HuH-7 (cell line): ENCODE measurements around the gene GLI3.

Source experiments
- DNase-seq: peaks from one replicate; pipeline ENCODE4 v3.0.0; 2011; ENCODE audit warnings: low spot score

GLI3 gene

DNA sequence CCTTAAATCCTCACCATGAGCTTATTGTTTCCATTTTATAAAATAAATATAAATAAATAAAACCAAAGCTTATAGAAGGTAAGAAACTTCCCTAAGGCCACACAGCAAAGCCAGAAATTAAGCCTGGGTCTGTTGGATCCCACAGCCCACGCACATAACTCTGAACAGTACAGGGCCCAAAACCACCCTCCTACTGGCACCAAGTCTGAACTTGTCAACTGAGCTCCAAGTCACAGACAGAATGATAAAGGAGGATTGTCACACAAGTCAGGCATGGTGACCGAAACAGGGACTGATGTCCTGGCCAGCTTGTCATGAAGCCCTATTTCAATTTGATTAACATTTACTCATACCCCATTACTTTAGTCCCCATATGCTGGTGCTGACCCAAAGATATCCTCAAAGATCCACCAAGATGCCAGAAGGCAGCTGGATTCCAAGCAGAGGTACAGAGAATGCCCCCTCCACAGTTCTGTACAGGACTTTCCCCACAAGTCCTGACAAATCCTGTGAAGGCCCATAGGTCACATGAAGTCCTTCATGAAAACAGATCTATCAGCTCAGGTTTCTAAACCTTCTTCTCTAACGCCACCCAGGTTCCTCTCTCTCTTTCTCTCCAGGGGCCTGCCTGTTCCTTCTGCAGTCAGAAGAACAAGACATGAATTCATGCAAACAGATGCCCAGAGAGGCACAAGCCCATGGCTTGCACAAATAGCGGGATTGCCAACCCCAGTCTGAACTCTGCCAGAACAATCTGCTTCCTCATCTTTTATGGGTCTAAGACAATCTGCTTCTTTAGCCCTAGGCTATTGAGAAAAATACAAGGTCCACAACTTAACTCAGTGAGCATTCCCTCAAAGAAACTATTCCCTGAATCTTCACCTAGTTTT is 60.9 kb downstream of the GLI3 start:
- no peak for DNase-seq

DNA sequence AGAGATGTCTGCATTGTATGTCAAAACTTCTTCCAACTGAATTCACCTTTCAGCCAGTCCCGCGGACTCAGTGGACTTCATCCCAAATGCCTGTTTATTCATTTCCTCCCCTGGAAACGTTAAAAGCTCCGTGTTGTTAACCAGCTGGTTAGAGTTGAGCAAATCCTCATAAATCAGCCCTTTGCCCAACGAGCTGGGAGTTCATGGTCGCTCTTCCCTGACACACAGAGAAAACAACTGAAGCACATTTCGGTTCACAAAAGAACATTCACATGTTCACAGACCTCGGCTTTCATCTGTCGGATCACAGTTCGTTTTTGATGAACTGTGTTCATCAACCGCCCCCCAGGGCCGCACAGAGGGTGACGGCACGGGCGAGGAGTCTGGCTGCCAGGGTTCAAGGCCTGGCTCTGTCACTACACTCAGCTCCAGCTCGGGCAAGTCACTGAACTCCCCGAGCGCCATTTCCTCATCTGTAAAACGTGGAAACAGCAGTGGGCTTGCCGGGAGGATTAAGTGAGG is 62.6 kb downstream of the GLI3 start:
- DNase-seq = no peak

DNA sequence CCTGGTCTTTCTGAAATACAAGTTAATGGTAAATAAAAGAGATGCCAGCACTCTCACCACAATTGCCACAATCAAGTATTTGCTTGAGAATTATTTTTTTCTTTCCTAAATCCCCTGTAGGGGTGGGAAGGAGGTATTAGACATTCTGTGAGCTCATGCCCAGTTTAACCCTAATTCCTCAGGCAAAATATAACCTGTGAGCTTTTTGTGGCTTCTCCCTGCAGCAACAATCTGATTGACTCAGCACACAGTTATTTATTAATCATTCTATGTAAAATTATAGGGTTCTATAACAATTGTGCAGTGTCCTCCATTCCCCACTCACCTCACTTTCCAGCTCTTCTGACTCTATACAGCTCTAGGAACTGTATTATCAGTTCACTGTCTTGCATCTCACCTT is 66.3 kb downstream of the GLI3 start:
- DNase-seq = no peak

DNA sequence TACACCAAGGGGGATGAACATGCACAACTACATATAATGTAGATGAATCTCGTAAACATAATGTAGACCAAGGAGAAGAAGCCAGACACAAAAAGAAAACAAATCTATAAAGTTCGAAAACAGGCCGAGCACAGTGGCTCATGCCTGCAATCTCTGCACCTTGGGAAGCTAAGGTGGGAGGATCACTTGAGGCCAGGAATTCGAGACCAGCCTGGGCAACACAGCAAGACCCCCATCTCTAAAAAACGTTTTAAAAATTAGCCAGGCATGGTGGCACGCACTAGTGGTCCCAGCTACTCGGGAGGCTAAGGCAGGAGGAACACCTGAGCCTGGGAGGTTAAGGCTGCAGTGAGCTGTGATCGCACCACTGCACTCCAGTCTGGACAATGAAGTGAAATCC is 68.5 kb downstream of the GLI3 start:
- no peak for DNase-seq

DNA sequence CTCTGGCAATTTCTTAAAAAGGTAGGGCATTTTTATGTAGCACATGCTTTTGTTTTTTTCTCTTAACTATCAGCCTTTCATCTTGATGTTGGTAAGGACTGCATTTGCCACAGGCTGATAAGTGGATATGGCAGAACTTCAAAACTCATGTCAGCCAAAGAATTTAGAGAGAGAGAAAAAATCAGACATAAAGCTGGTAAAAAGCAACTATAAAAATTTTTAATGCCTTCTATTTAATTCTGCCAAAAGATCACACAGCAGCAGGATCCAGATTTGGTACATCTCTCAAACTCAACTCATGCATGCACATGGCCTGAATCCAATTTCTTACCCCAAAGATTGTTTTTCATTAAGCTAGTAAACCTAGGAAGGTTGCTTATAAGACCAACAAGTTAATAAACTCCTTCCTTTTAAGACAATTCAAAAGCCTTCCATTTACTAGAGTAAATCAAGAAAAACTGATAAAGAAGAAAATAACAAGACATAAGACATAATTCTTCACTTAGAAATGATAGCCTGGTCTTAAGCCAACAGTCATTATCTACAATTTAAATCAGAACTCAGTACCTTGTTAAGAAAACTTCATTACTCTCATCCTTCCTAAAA is 69.3 kb downstream of the GLI3 start:
- DNase-seq = no peak

DNA sequence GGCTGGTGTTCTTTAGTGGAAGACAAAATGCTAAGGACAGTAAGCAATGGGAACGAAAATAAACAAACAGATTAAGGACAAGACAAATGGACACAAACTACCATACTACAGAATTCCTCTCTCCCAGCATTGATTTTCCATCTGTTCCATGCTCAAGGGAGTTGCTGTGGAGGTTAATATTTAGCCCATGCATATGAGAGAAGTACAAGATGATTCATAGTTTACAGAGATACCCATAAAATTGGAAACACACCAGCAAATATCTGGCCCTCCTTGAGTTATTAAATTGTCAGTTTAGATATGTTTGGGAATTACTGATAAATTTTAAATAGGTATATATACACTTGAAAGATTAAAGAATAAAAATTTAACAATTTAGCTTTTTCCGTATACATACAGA is 69.8 kb downstream of the GLI3 start:
- DNase-seq = no peak

DNA sequence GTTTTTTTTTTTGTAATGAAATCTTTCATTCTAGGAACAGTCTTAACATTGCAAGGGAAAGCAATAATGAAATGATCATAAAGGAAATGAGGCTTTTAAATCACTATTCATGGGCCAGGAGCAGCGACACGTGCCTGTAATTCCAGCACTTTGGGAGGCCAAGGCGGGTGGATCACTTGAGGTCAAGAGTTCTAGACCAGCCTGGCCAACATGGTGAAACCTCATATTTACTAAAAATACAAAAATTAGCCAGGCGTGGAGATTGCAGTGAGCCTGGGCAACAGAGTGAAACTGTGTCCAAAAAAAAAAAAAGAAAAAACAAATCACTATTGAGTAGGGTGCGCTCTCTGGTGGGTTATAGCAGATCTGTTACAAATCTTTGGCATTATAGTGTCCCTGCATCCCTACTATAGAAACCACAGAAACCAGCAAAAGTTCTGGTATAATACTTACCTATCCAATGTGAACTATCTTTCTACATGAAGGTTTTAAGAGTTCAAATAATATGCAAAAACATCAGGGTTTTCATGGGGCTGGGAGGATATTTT is 72.1 kb downstream of the GLI3 start:
- DNase-seq = no peak

DNA sequence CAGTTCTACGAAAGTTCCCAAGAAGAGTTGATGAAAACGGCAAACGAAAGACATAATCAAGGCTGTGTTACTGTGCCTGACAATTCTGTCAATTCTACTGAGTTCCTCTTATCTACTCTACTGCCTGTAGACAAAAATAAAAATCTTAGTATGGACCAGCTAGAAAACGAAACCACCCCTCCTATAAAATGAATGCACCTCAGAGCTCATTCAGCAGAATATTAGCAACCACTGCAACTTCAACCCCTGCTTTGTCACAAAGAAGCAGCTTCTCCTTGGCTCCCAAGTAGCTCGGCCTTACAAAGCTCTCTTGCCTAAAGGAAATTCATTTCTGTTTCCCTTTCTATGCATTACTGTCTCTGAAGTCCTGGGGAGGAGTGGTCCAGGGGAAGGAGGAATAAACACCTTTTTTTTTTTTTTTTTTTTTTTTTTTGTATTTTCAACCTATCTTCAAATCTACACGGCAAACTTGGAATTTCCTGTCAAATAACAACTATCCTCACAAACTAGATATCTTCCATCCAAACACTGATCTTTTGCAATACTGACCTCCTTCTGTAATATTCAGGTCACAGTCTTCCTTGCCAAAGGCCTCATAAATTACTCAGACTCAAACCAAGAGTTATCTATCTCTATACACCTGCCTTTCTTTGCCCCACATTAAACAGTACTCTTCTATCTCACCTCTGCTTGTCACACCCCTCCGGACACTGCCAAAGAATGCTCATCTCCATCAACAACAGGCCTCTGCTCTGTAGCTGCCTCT is 74.3 kb downstream of the GLI3 start:
- DNase-seq = no peak

DNA sequence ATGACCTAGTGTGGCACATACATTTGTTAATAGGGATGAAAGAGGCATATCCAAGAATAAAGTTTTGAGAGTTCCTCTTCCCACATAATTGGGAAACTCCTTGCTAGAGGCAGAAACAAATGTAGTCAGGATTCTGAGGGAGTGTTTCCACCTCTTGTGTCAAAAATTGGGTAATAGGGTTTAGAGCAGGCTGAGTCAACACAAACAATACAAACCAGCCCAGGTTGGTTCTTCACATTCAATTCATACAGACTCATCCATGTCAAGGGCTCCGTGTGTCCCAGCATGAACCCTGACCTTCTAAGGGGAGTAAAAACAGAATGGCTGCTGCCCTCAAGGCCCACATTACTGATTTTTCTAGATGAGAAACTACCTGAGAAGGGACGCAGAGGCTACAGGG is 75.3 kb downstream of the GLI3 start:
- DNase-seq = no peak

DNA sequence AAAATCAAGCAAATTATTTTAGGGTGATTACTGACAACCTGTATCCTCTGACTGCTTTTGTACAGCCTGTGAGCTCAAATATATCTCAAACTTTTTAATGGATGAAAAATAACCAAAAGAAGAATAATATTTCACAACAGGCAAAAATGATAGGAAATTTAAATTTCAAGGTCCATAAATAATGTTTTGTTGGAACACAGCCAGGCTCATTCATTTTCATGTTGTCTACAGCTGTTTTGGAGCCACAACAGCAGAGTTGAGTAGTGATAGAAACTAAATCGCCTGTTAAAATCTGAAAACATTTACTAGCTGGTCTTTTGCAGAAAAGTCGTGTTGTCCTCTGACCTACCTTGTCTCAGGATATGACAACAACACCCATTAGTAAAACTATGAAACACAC is 75.9 kb downstream of the GLI3 start:
- no peak for DNase-seq

DNA sequence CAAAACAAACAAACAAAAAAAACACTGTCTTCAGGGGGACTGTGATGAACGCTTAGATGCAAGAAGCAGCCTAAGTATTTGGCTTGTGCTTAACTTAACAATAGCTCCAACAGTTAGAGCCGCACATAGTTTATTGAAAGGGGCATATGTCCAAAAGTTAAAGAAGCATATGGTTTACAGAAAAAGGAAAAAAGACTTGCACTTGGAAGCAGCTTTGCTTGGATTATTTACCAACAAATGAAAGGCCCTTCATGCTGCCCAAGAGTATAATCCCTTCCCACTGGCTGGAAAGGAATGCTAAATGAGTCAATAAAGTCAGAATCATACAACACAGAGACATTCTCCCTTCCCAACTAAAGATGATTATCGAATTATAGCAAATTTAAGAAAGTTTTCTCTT is 77.9 kb downstream of the GLI3 start:
- no peak for DNase-seq

DNA sequence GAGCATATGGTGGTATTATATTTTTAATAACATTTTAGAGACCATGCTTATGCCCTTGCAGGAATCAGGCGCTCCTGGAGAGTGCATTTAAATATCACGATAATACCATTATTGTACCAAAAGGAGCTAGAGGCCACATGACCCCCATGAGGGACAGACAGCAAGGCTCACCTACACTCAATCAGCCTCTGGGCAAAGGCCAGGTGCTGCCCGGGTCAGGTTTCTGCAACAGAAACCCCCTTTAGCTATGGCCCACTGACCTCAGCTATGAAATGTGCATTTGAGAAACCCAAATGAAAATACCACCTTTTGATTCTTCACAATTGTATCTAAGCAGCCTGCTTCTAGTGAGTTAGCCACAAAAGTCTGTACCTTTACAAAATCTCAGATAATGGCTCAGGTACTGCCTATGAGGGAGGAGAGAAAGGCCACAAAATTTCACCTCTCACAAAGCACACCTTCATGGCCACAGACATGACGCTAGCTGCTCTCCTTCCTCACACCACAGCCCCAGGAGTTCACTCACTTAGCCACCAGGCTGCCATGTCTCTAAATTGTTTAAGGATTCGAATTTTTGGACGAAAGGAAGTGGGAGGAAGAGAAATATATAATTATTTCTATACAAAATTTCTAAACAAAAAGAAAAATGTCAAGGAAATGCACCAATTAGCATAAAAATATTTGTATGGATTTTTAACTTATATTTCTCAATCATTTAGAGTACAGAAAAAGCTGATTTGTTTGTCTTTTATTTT is 79.9 kb downstream of the GLI3 start:
- no peak for DNase-seq

DNA sequence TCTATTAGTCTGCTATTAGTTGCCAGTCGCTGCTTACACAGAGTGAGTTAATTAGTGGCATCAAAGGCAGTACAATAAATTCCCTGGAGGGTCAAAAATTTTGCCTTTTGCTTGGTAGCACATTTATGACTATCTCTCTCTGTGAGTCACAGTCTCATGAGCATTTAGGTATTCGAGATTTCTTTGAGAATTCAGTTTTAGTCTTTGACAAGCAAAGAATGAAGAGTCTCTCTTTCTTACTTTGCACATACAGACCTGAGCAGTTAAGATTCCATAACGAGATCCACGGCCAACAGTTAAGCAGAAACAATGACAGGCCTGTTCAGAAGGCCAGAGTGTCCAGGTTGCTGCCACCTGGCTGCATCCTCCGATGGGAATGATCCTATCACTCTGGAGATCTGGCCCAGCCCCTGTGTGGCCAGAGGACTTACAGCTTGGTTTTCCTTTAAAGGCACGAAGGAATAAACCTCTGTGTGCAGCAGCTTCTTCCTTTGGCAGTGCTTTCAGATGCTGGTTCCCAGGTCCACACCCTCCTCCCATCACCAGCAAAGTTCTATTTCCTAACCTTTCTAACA is 80.6 kb downstream of the GLI3 start:
- DNase-seq = no peak

DNA sequence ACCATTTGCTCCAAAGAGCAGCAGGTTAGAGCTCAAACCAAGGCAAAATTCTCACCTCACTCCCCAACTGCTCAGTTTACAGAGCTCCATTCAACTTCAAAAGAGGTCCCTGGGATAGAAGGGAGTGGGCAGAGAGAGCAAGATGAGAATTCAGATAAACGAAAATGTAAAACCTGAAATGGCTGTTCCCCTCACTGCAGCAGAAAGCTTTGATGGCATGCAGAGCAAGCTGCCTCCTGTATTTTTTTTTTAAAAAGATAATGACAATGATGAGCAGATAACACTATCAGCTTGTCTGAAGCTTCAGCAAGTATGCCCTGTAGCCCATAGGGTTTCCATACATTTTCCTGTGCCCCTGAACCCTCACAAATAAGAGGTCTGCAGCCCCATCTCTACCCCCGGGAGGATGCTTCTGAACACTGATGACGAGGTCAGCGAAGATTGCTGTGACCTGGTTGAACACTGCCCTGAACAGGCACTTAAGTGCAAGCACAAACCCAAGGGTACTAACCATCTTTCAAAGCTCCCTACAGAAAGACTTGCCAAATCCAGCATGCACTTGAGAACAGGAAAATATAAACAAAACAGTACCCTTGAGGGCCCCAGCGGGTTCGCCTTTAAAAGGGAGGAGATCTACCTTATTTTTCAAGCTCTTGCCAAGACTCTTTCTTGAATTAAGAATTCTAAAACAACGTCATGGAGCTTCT is 81.3 kb downstream of the GLI3 start:
- DNase-seq = no peak

DNA sequence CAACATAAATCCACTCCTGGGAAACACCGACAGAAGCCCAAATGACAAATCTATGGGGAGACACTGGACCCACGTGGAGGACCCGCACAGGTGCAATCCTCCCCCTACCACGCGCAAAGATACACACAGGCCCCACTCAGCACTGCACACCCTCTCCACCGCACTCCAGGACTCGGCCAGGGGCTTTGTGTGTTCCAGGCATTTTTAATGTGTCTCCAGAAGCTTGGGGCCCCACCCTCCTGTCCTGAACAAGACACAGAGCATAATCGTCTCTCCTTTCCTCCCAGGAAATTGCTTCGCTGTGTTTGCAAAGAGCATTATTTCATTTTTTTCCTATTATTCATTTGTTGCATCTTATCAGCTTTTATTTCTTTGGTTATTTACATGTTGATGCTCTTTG is 82.8 kb downstream of the GLI3 start:
- DNase-seq = no peak

DNA sequence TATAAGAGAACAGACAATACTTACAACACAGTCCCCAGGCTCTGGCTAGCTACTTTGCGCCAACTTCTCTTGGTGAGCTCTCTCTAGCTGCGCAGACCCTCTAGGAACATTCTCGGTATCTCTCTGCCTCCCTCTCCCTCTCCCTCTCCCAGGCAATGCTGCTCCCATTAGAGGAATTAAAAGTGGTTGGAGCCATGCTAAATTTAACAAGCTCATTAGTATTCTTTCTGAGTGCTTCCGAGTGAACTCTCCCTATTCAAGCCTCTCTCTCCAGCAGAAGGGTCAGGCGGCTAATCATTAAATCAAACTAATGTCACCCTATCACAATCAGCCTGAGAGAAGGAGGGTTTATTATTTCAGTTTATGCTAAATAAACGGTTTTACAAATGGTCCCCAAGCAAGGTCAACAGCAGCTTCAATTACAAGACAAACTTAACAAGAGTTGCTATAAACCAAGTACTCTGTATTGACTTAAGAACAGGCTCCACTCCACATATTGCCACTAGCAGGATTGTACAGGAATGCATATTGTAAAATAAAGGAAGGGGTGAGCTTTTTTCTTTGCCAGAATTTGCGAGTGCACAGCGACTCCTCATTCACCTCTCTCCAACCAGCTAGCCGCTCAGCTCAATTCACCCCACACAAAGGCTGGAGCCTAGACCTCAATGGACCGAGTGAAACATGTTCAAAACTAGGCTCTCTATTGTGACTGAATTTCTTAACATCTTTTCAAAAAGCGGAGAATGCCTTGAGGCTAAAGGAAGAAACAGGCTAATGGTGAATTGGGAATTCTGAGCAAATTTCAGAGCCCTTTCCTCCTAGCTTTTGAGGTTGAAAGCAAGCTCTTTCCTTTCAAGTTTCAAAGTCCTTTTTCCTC is 84.4 kb downstream of the GLI3 start:
- no peak for DNase-seq

DNA sequence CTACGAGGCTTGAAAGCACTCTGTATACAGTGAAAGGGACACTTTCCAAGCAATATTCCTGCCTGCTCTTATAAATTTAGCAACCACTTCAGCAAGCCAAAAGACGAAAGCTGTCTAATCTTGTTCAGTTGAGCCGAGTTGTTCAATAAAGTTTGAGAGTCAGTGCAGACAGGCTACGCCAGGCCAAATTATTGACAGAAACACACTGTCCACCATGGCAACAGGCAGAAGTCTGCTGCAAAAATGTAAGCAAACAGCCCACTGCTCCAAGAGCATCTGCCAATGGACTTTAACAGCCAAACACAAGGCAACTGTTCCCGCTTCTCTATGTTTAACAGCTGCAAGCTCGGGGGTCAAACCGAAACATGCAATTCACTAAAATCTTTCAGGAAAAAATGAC is 85.7 kb downstream of the GLI3 start:
- DNase-seq = no peak

DNA sequence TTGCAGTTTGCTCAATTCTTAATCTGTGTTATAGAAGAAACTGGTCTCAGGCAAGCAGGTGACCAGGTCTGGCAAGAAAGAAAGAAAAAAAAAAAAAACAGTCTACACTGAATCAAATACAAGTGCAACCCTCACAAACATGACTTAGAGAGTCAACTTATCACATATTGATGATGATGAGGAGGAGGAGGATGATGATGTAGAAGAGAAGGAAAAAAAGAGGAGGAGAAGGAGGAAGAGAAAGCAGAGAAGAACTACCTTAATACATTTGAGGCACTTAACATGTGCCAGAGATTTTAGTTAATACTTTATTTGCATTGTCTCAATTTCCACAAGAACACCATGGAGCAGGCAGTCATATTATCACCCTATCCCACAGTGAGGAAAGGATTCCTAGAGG is 91.5 kb downstream of the GLI3 start:
- no peak for DNase-seq

DNA sequence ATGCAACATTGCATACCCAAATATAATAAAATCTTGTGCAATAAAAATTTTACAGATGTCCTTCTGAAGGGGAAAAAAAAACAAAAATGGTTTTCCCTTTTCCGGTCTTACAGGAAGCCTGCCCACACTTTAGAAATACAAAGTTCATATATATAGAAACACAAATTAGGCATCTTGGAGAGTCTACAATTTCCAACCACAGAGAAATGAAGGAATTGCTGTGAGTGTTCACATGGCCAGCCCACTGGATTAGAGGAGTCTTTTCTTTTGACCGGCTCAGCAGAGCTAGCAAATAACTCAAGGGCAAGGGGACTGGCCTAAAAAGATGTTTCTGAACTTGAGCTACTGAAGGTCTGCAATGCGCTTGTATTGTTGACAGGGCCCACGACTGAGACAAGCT is 92.4 kb downstream of the GLI3 start:
- no peak for DNase-seq
